ENCODE results near the gene KIAA1614. TPM values are rescaled to one million over a fixed set of nuclear protein-coding genes. Genes with fewer than 3 reads are reported as not detected.
A peak's percentile ranks its signal among the peaks of the same experiment; 100 is the strongest.

Gene KIAA1614
- total RNA-seq, 1 experiment from 2014 or later, result 3.3 TPM

- ATAC-seq (no peak), DNase-seq (ENCODE audit: low spot score) (no peak)
- Mint-ChIP-seq H3K27me3 (ENCODE audit: low read depth) (peaks cover 3% of the 10 kb centered on the region), H3K27ac (no peak overlapping the region), H3K4me3 (no peak overlapping the region), H3K36me3 (no peaks in the 10 kb centered on the region), H3K9me3 (no peaks in the 10 kb centered on the region), H3K4me1 (peaks cover 47% of the 10 kb centered on the region)
- ChIA-PET POLR2A (interaction anchor here (1.1 kb wide), 1 partner anchor 32 kb away, joined by 3 read pairs; no protein-coding TSS in a partner anchor), CTCF (interaction anchor here (0.6 to 1.8 kb wide), 25 partner anchors 8 to 1762 kb away, joined by 3 to 44 read pairs (median 4); partner anchors contain the start of gene KIAA1614)
- no peak for TF ChIP-seq HMGA2 (CRISPR knock-in tag; IDR thresholded peaks at IDR 0.05)
- no peak for TF ChIP-seq FOXP4 (CRISPR knock-in tag; IDR thresholded peaks at IDR 0.05)
- TF ChIP-seq CBFB (CRISPR knock-in tag; IDR thresholded peaks at IDR 0.05; ENCODE audit: low read depth), result no peak
- TF ChIP-seq ZNF425 (CRISPR knock-in tag; conservative IDR thresholded peaks at IDR 0.05), result no peak
- no peak for TF ChIP-seq MAX (CRISPR knock-in tag; IDR thresholded peaks at IDR 0.05)
- no peak for TF ChIP-seq IRF1 (CRISPR knock-in tag; IDR thresholded peaks at IDR 0.05)
- no peak for TF ChIP-seq CREB1 (CRISPR knock-in tag; IDR thresholded peaks at IDR 0.05)
- TF ChIP-seq ZNF281 (CRISPR knock-in tag; IDR thresholded peaks at IDR 0.05), result no peak
These were observed 7.5 kb downstream of the KIAA1614 start for GRCh38 chr1:180920193-180920592.

GRCh38 chr1:180920702-180921101, 8.0 kb downstream of the KIAA1614 start:
- H3K4me1 Mint-ChIP-seq, result peaks cover 48% of the 10 kb centered on the region
- peaks cover under 1% of the 10 kb centered on the region; the same call in 1 of the 2 replicates for H3K27me3 Mint-ChIP-seq (ENCODE audit: low read depth)
- H3K4me3 Mint-ChIP-seq, result no peak overlapping the region
- ChIA-PET POLR2A (interaction anchor here (1.1 kb wide), 1 partner anchor 32 kb away, joined by 3 read pairs; no protein-coding TSS in a partner anchor), CTCF (interaction anchor here (0.5 to 1.8 kb wide), 35 partner anchors 8 to 1762 kb away, joined by 3 to 44 read pairs (median 4); partner anchors contain the start of gene KIAA1614)
- H3K36me3 Mint-ChIP-seq, result no peaks in the 10 kb centered on the region
- DNase-seq (ENCODE audit: low spot score) (no peak), ATAC-seq (no peak)
- no peak overlapping the region for H3K27ac Mint-ChIP-seq
- H3K9me3 Mint-ChIP-seq, result no peaks in the 10 kb centered on the region
- TF ChIP-seq PRDM15 (CRISPR knock-in tag; IDR thresholded peaks at IDR 0.05) (no peak), CTCF (IDR thresholded peaks at IDR 0.05) (peak; percentile 33)
